UCSD-AML1 (cell line): ENCODE measurements around the gene TMEM156.
"Not testable (repeated sequence)": the region's sequence is repeated elsewhere in the genome, so short reads cannot be mapped to it uniquely, and the experiment has no call there.

Experiments
- DNase-seq: peaks from one replicate; lab custom pipeline; 2025; ENCODE audit not compliant: unreplicated experiment; lab: John Stamatoyannopoulos, UW

The TMEM156 gene

GRCh38 chr4:38993683-38994082 lies 38.5 kb downstream of the TMEM156 start:
- DNase-seq, result no peak

GRCh38 chr4:38990241-38990640 lies 42.0 kb downstream of the TMEM156 start:
- DNase-seq, result no peak

- no peak for DNase-seq
Observed at GRCh38 chr4:38989487-38989886, 42.7 kb downstream of the TMEM156 start.

- not testable (repeated sequence) for DNase-seq
Observed at GRCh38 chr4:38988353-38988752, 43.9 kb downstream of the TMEM156 start.

GRCh38 chr4:38987491-38987890 lies 44.7 kb downstream of the TMEM156 start:
- no peak for DNase-seq

- DNase-seq, result no peak
Observed at GRCh38 chr4:38985410-38986100, 46.7 kb downstream of the TMEM156 start.

- DNase-seq, result no peak
Observed at GRCh38 chr4:38983787-38984598, 48.2 kb downstream of the TMEM156 start.

- DNase-seq, result no peak
Observed at GRCh38 chr4:38983291-38983690, 48.9 kb downstream of the TMEM156 start.

- DNase-seq, result no peak
Observed at GRCh38 chr4:38982361-38983095, 49.7 kb downstream of the TMEM156 start.

- DNase-seq, result no peak
Observed at GRCh38 chr4:38980903-38981676, 51.1 kb downstream of the TMEM156 start.

GRCh38 chr4:38979511-38980230 lies 52.5 kb downstream of the TMEM156 start:
- no peak for DNase-seq

- DNase-seq, result no peak
Observed at GRCh38 chr4:38979081-38979480, 53.1 kb downstream of the TMEM156 start.

- no peak for DNase-seq
Observed at GRCh38 chr4:38976308-38976707, 55.9 kb downstream of the TMEM156 start.

- DNase-seq, result no peak
Observed at GRCh38 chr4:38968668-38969067, 63.5 kb downstream of the TMEM156 start.

- no peak for DNase-seq
Observed at GRCh38 chr4:38967260-38968095, 64.7 kb downstream of the TMEM156 start.

GRCh38 chr4:38965866-38966265 lies 66.3 kb downstream of the TMEM156 start:
- DNase-seq, result no peak

- DNase-seq, result no peak
Observed at GRCh38 chr4:38964942-38965775, 67.0 kb downstream of the TMEM156 start.

GRCh38 chr4:38959248-38959647 lies 73.0 kb downstream of the TMEM156 start:
- not testable (repeated sequence) for DNase-seq
